Transverse colon (tissue), 3 donors: ENCODE data around the gene FBXO31.

Source experiments
- CTCF ChIP-seq, 5 experiments: fragments of 200-600 bp in 3 of 5; fragments of 450-650 bp in 2 of 5; sonication (generic) in 3 of 5; IDR thresholded peaks; 1 replicate in 2 of 5; 2 replicates in 3 of 5; pipeline ENCODE4 v1.5.1; 2016 to 2017; ENCODE audit warnings: antibody characterized with exemption in 5 of 5, inconsistent platforms in 3 of 5, mild to moderate bottlenecking in 2 of 5, moderate library complexity in 1 of 5
- EP300 ChIP-seq: sonication (generic); formaldehyde crosslinking; IDR thresholded peaks from one replicate; pipeline ENCODE4 v1.6.1; 2017; ENCODE audit warnings: antibody characterized with exemption, low read depth

- TF ChIP-seq CTCF (IDR thresholded peaks at IDR 0.05) (no peak), EP300 (no peak)
Observed at GRCh38 chr16:87414251-87414680, 30.7 kb upstream of the FBXO31 start.
